Fibroblast of skin of left quadriceps (primary cell): Measurements from ENCODE around the gene SLC22A17.
"Not testable (repeated sequence)": the region's sequence is repeated elsewhere in the genome, so short reads cannot be mapped to it uniquely, and the experiment has no call there.

Source experiments
- DNase-seq, 2 experiments: peaks; one replicate each; pipeline ENCODE4 v3.0.0-alpha.2; 2013; ENCODE audit warnings: low read depth in 2 of 2

SLC22A17 gene

DNA sequence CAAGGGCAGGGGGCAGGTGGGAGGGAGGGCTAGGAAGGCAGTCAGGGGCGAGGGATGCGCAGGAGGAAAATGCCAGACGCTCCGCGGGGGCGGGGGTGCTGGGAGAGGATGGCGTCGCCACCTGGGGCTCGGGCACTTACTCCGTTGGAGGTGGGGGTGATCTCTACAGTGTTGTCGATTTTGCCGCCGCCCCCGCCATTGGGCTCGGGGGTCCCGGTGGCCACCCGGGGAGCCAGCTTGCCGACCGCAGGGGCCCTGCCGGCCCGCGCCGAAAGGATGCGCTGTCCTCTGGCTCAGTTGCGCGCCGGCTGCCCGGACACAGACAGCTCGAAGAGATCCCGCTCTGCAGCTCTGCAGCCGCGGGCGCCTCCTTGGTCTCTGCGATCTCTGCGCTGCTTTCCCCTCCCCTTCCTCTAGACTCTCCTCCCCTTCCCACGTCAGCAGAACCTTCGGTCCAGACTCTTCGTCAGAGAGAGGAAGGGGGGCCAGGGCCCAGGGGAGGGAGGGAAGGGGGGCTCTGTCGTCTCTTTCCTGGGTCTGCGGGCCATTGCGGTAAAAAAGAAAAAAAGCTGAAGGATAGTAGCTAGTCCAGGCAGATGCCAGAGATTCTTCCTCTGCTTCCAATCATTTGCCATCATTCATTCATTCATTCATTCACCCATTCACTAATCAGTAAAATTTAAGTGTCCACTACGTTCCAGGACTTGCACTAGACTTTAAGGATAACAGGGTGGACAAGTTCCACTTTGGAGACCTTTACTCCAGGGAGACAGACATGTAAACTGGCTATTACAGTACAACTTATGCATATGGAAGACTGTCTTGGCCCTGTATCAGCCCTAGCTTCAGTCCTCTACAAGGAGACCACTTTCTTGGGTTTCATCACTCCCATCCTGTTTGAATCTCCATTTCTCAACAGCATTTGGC lies at the start of gene SLC22A17:
Gene SLC22A17 (minus strand): TSS at position 382 of the 927 bp plus-strand sequence.
- peak; percentile 82 to 84 for DNase-seq

DNA sequence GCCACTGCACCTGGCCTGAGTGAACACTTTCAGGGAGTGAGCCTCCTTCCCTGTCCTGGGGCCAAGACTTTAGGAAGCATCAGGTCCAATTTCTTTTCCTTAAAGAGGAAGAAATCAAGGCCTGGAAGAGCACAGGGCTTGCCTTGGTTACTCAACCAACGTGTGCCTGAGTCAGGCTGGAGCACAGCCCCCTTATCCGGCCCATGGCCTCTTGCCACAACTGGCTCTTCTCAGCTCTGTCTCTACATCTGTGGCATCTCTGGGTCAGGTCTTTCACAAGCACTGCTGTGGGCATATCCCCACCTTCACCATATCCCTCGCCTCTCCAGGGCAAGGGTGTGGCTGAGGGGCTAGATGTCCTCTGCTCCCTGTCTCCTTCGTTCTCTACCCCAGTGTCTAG lies 48.6 kb upstream of the SLC22A17 start:
- no peak for DNase-seq

DNA sequence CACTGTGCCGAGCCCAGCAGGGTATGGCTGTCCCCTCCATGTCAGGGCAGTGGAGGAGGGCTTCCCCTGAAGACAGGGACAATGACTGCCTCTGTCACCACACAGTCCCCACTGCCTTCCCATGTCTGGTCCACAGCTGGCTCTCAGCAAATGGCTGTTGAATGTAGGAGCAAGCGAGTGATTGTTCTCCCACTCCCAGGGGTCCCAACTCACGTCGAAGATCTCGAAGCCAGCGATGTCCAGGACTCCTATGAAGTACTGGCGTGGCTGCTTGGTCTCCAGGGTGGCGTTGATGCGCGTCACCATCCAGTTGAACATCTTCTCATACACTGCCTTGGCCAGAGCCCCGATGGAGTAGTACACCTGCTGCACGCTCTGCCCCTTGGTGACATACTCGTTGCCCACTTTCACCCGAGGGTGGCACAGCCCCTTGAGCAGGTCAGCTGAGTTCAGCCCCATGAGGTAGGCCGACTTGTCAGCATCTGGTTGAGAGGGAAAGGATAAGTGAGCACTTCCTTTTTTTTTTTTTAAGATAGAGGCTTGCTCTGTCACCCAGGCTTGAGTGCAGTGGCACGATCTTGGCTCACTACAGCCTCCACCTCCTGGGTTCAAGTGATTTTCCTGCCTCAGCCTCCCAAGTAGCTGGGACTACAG lies 47.9 kb upstream of the SLC22A17 start:
- not testable (repeated sequence) for DNase-seq

DNA sequence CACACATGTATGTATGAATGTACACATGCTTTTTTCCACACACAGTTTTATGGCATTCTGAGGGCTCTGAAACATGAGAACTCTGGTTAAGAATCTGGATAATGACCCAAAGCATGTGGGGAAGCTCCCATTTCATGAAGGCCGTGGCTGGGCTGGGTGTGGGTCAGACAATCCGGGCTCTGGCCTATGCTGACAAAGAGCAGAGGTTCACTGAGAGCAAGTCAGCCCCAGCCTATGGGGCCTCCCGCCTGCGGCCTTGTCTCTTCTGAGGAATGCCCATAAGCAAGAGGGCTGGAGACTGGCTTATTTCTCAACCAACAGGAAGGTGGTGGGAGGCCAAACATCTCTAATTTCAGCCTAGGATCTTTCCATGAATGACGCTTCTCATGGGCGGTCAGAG lies 46.9 kb upstream of the SLC22A17 start:
- no peak for DNase-seq

DNA sequence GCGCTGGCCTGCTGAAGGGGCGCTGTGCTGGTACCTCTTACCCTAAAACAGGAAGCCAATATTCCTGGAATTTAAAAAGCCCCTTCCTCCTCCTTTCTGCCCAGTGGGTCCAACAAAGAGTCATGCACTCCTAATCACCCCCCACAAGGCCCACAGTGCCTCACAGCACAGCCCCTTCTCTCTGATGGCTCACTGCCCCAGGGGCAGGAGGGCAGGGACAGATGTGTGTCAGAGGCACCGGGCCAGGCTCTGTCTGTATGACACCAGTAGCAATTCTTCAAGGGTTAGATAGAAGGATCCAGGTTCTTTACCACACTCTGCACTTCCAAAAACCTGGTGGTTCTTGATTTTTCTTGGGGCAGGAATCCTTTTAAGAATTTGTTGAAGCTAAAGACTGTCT lies 46.4 kb upstream of the SLC22A17 start:
- DNase-seq: no peak

DNA sequence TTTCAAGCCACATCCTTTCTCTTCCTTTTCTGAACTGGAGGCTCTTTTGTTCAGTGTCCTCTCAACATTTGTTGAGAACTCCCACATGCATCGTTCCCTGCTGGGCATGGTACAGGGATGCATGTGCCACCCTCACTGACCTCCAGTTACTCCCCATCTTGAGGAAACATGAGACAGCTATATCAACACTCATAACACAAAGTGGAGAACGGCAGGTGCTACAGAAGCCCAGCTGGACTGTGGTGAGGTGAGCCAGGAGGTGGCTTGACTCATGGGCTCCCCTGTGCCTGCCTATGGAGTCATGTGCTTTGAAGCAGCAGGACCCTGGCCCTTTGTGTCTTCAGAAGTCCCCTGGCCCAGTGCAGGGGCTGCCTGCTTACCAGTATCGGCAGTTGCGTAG lies 45.7 kb upstream of the SLC22A17 start:
- no peak for DNase-seq

DNA sequence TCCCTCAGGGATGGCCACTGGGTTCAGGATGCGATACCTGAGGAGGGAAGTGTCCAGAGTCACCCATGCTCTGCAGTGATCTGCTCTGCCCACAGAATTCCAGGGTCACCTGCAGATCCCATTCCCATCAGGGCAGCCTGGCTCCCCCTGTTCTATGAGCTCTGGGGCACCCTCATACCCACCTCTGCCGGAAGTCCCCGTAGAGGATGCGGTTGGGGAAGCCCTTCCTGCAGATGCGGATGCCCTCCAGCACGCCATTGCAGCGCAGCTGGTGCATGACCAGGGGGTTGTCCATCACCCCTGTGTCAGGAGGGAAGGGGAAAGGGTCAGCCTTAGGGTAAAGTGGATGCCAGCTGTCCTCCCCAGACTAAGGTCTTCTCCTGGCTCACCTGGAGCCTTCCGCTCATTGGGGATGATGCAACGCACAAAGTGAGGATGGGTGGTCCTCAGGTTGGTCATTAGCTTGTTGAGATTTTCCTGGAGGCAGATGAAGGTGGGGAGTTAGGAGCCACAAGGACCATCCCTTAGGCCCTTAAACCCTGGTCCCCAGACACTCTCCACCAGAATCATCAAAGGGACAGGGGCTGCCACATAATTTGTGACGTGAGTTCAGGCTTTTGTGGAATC lies 44.2 kb upstream of the SLC22A17 start:
- DNase-seq: no peak

DNA sequence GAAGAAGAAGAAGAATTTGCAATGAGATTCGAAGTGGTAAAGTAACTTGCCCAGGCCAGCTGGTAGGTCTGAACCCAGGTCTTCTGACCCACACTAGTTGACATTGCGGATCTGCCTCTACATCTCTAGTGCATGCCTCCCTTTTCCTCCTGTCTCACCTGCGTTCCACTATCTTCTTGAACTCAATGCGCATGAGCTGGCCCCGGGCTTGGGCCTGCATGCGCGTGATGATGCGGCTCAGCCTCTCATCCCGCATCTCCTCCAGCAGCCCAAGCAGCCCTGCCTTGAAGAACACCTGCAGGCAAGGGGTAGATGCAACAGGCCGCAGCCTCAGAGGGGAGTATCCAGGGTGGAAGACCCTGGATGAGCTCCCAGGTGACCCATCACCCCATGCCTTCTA lies 43.4 kb upstream of the SLC22A17 start:
- DNase-seq: no peak

DNA sequence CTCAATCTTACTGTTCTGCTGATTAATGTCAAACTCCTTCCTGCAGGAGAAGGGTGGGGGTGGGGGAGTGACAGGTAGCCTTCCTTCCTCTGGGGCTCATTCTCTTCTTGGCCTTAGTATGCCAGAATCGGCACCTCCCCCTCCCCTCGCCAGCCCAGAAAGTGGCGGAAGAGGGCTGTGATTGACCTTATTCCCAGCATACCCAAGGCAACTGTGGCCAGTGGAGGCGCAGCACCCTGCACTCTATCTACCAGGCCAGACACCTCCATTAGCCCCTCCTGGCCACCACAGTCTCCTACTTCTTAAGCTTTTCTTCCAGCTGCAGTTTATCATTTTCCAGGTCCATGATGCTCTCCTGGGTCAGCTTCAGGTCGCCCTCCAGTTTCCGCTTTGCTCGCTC lies 39.9 kb upstream of the SLC22A17 start:
- DNase-seq: no peak

DNA sequence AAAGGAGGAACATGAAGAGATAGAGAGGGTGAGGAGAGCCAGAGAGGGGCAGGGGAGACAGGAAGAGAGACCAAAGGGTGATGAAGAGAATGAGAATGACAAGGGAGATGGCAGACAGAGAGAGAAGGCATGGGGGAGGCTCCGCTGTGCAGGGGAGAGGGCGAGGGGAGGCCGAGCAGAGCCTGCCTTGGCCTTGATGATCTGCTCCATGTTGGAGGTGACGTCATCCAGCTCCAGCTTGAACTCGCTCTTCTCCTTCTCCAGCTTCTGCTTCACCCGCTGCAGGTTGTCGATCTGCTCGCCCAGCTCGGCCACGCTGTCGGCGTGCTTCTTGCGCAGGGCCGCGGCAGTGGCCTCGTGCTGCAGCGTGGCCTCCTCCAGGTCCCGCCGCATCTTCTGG lies 37.2 kb upstream of the SLC22A17 start:
- not testable (repeated sequence) for DNase-seq

DNA sequence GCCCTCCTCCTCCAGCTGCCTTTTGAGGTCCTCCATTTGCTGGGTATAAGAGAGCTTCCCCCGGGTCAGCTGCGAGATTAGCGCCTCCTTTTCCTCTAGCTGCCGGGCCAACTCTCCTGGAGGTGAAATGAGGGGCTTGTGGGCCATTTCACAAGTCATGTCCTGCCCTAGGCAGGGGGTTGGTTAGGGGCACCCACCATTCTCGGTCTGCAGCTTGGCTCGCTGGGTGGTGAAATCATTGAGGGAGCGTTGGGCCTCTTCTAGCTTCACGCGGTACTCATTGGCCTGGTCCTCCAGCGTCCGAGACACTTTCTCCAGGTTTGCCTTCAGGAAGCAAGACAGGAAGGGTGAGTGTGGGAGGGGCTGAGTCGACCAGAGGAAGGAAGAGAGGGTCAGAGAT lies 36.7 kb upstream of the SLC22A17 start:
- no peak for DNase-seq

DNA sequence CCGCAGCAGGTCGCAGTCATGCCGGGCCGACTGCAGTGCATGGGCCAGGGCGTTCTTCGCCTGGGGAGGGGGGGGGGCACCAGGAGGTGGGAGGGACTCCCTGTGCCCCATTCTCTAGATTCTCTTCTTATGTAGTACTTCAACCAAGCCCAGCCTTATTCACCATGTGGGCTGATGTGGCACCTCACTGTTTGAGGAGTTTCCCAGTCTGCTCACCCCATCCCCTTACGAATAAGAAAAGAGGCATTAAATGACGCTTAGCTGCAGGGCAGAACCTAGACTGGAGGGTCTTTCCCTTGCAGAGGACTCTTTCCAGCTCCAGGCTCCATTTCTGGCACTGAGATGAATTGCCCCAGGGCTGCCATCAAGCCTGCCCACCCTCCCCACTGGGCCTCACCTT lies 36.3 kb upstream of the SLC22A17 start:
- DNase-seq: no peak

DNA sequence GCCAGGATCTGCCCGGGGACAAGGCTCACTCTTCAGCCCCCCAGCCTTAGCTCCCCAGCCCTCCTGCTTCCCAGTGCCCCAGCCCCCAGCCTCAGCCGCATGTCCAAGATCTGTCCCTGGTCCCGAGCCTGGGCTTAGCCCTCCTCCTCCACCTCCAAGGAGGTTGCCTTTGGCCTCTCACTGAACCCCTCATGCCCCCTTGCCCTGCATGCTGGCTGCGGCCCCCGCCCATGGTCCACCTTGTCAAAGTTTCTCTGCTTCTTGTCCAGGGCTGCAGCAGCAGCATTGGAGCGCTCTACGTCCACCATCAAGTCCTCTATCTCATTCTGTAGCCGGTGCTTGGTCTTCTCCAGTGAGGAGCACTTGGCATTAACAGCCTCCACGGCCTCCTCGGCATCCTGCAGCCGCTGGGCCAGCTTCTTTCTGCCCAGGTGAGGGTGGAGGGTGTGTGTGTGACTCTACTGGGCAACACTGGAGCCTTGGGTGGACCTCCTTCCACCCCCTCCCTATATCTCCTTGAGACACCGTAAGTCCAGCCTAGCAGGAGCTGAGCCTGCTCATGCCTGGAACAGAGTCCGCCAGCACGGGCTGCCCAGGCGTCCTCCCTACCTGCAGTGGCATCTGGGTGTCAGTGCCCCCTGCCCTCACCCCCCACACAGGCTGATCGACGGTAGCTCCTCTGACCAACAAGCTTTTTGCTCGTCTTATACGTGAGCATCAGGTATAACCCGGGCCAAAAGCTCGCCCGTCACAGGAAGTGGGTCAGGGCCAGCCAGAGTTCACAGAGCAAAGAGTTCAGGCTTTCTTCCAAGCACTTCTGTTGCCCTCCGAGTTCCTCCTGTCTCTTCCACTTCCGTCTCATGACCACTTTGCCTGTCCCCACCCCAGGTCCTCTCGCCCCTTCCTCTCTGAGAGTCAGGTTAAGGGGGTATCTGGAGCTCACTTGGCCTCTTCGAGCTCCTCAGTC lies 35.5 kb upstream of the SLC22A17 start:
- DNase-seq: no peak

DNA sequence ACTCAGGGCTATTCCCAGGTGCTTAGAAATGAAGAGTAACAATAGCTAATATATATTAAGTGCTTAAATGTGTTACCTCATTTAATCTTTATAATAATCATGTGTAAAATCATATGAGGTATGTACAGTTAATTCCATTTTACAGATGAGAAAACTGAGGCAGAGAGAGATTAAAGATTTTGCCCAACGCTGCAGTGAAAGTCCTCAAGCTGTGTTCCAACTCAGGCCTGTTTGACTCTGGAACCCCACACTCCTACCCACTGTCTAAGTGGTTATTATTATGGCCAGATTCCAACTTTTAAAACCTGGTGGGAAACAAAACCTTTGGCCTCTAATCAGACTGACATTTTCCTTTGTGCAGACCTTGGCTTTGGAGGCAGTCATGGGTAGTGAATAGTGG lies 34.3 kb upstream of the SLC22A17 start:
- no peak for DNase-seq

DNA sequence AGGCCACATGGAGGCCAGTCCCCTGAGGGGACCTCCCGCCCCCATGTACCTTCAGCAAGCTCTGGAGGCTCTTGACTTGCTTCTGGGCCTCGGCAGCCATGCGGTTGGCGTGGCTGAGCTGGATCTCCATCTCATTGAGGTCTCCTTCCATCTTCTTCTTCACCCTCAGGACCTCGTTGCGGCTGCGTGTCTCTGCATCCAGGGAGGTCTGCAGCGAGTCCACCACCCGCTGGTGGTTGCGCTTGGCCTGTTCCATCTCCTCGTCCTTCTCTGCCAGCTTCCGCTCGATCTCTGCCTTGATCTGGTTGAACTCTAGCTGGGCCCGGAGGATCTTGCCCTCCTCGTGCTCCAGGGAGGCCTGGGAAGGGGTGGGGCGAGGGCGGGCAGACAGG lies 33.6 kb upstream of the SLC22A17 start:
- DNase-seq: not testable (repeated sequence)

DNA sequence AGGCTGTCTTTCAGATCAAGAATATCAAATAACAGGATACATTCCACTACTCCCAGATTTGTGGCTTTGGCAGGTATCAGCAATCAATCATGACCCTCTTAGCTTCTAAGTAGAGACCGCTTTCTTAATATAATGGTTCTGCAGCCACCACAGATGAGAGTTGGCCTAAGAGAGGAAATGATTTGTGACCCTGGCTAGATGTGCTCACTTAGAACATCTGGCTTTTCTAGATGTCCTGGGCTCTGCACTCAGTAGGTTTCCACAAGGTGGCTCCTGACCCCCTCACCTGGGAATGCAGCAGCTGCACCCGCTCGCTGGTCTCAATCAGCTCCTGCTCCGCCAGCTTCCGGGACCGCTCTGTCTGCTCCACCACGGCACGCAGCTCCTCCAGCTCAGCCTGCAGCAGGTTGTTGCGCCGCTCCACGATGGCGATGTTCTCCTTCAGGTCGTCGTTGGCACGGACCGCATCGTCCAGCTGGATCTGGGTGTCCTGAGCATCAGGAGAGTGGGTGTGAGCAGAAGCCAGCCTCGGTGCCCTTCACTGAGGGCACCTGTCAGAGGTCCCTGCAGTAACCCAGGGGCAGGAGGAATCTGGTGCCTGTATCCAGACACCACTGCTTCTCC lies 33.1 kb upstream of the SLC22A17 start:
- DNase-seq: no peak

DNA sequence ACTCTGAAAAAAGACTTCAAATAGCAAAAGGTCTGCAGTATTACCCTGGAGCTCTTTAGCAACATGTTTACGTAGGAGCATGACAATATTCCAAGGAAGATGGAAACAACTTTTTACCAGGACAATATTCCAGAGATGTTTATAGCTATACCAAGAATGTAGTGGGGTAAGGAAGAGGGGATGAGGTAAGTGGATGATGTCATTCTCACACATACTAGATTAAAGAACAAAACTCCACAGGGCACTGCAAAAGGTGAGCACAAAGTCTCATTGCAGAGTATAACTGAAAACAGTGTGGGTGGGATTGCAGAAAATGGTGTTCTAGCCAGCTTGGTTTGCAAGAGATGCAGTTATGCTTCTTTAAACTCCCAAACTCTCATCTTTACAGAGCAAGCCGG lies 32.6 kb upstream of the SLC22A17 start:
- DNase-seq: no peak

DNA sequence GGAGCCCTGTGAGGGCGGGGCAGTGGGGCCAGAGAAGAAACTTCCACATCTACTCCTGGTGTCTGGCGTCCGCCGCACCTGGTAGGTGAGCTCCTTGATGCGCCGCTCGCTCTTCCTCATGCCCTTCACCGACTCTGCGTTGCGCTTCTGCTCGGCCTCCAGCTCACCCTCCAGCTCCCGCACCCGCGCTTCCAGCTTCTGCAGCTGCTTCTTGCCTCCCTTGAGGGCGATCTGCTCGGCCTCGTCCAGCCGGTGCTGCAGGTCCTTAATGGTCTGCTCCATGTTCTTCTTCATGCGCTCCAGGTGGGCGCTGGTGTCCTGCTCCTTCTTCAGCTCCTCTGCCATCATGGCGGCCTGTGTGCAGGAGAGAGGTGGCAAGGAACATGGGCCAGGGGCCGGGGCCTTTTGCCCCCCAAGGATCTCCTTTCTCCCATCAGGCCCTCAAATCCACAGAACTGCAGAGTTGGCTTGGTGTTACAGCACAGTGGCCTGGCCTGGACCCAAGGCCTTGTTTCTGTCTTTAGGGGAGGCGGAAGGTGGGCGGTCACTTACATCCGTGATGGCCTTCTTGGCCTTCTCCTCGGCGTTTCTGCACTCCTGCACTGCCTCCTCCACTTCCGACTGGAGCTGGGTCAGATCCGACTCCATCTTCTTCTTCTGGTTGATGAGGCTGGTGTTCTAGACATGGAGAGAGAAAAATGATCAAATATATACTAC lies 31.8 kb upstream of the SLC22A17 start:
- no peak for DNase-seq

DNA sequence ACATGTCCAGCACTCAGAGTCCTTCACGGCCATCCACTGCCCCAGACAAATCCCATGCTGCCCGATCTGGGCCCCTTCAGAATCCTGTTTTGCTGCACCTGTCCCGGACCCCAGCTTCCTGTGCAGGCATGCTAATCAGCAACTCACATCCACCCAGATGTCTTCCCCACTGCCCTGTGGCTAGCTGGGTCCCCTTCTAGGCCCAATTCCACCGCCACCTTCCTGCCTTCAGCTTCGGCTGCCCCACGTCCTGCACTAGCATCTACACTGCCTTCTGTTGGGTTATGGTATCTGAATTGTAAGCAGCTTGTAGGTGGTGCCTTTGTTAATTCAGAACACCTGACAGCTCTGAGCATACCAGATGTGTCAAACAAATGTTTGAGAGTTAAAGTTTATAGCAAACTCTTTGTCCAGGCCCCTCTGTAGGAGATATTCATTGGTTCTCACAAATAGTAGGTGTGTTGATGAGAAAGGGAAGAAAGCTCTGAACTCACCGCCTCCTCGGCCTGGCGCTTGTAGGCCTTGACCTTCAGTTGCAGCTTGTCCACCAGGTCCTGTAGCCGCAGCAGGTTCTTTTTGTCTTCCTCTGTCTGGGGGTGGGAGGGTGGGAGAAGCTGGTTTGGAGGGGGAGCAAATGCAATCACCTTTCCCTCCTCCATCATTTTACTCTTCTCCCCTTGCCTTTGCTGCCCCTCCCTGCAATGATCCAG lies 30.2 kb upstream of the SLC22A17 start:
- DNase-seq: no peak

DNA sequence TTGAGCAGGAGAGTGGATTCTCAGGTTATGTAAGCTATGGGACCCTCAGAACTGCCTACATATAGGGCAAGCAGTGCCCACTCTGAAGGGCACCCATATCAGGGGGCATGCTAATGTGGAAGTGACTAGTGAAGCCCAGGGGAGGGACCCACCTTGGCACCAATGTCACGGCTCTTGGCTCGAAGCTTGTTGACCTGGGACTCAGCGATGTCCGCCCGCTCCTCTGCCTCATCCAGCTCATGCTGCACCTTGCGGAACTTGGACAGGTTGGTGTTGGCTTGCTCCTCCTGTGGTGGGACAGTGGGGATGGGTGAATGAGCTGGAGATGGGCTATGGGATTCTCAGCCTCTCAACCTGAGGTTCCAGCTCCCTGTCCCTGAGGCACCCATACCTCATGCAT lies 29.6 kb upstream of the SLC22A17 start:
- DNase-seq: no peak
